Keratinocyte (primary cell): ENCODE measurements around the gene RXRA.

Experiments
- EZH2 ChIP-seq: IDR thresholded peaks from one replicate; pipeline ENCODE4 v1.6.1; 2012; ENCODE audit warnings: inconsistent platforms, mild to moderate bottlenecking, low read length, moderate library complexity
- TF ChIP-seq, protein P1 (sequence below), 3 experiments: IDR thresholded peaks in 1 of 3; conservative IDR thresholded peaks in 1 of 3; optimal IDR thresholded peaks in 1 of 3; 2 replicates in 2 of 3; 3 replicates in 1 of 3; pipeline versions ENCODE3 to v1.5.1; 2011; ENCODE audit warnings: low read length in 3 of 3, mild to moderate bottlenecking in 3 of 3, moderate library complexity in 2 of 3, control low read depth in 1 of 3, inconsistent platforms in 1 of 3; ENCODE audit not compliant: insufficient read depth in 2 of 3; ENCODE audit errors: extremely low read depth in 1 of 3

DNA sequence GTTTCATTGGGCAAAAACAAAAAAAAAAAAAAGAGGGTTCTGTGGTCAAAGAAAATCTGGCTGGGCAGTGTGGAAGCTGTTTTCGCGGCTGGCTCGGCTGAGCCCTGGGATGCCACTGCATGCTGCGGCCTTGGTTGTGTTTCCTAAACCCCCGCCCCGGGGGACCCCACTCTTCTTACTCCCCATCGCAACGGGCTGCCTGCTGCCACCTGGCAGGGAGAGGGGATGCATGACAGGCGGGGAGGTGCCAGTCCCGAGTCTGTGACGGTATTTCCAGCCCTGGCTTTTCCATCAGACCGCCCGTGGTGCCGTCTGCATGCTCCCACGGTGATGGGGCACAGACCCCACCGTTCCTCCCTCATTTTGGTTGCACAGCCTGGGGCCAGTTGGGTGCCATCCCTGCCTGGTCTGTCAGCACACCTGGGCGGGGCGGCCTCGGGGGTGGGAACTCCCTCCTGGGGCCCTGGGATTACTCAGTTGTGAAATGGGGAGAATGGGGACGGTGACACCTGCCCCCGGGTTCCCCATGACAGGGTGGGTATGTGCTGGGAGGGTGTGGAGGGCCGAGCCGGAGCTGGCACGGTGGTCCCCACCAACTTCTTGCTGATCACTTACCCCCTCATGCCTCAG lies 101.0 kb downstream of the RXRA start:
- TF ChIP-seq, protein P1, sequence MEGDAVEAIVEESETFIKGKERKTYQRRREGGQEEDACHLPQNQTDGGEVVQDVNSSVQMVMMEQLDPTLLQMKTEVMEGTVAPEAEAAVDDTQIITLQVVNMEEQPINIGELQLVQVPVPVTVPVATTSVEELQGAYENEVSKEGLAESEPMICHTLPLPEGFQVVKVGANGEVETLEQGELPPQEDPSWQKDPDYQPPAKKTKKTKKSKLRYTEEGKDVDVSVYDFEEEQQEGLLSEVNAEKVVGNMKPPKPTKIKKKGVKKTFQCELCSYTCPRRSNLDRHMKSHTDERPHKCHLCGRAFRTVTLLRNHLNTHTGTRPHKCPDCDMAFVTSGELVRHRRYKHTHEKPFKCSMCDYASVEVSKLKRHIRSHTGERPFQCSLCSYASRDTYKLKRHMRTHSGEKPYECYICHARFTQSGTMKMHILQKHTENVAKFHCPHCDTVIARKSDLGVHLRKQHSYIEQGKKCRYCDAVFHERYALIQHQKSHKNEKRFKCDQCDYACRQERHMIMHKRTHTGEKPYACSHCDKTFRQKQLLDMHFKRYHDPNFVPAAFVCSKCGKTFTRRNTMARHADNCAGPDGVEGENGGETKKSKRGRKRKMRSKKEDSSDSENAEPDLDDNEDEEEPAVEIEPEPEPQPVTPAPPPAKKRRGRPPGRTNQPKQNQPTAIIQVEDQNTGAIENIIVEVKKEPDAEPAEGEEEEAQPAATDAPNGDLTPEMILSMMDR (optimal IDR thresholded peaks at IDR 0.05 in 1 of 3, IDR thresholded peaks at IDR 0.05 in 1 of 3, conservative IDR thresholded peaks at IDR 0.05 in 1 of 3; ENCODE audit: extremely low read depth in 1 of 3, insufficient read depth in 2 of 3, low read length in 3 of 3): no peak
- no peak for TF ChIP-seq EZH2
